22Rv1 (cell line): Measurements from ENCODE around the gene LATS1.
A peak's percentile ranks its signal among the peaks of the same experiment; 100 is the strongest.

Experiments
- H3K27ac ChIP-seq: fragments of 450-650 bp; 2 replicates; pipeline ENCODE4 v1.5.1; 2017
- CTCF ChIP-seq: fragments of 450-650 bp; IDR thresholded peaks from 2 replicates; pipeline ENCODE4 v1.5.1; 2017; ENCODE audit warnings: mild to moderate bottlenecking
- ZFX ChIP-seq: fragments of 450-650 bp; IDR thresholded peaks from 2 replicates; pipeline ENCODE4 v1.6.1; 2017; ENCODE audit warnings: antibody characterized with exemption, borderline replicate concordance

Gene LATS1

GRCh38 chr6:149746147-149746946 lies 28.4 kb upstream of the LATS1 start, which contains the start of gene NUP43:
Gene NUP43, minus strand, starts transcription at chr6:149746529. Its CDS starts 34 bp downstream, at chr6:149746495.
- TF ChIP-seq CTCF (peak; percentile 64), ZFX (no peak)
- peak within 1 kb of the TSS; percentile 81 for H3K27ac ChIP-seq

GRCh38 chr6:149745252-149745651 lies 27.4 kb upstream of the LATS1 start:
- H3K27ac ChIP-seq, result peak overlapping the region; percentile 81; the same call in 1 of the 2 replicates

GRCh38 chr6:149734915-149735314 lies 17.0 kb upstream of the LATS1 start:
- TF ChIP-seq ZFX, result no peak
- no peak for TF ChIP-seq CTCF

GRCh38 chr6:149733089-149733720 lies 15.3 kb upstream of the LATS1 start:
- TF ChIP-seq ZFX (no peak), CTCF (no peak)
- H3K27ac ChIP-seq, result no peak overlapping the region

More at GRCh38 chr6:149734915-149735314, 17.0 kb upstream of the LATS1 start:
- H3K27ac ChIP-seq, result no peak overlapping the region

- TF ChIP-seq CTCF (no peak), ZFX (no peak)
- H3K27ac ChIP-seq, result no peak overlapping the region
Measured at GRCh38 chr6:149729824-149730223, 11.9 kb upstream of the LATS1 start.

- TF ChIP-seq ZFX (no peak), CTCF (no peak)
- H3K27ac ChIP-seq, result no peak overlapping the region
Measured at GRCh38 chr6:149728499-149729234, 10.8 kb upstream of the LATS1 start.

- TF ChIP-seq CTCF (no peak), ZFX (no peak)
Measured at GRCh38 chr6:149727793-149728498, 10.0 kb upstream of the LATS1 start.

More at GRCh38 chr6:149727793-149728498, 10.0 kb upstream of the LATS1 start:
- no peak overlapping the region for H3K27ac ChIP-seq
